Brain pericyte (primary cell): ENCODE results near the gene B3GALNT1.
"Not testable (repeated sequence)": the region's sequence is repeated elsewhere in the genome, so short reads cannot be mapped to it uniquely, and the experiment has no call there.

Experiments
- DNase-seq: peaks from one replicate; pipeline ENCODE4 v3.0.0-alpha.2; 2012; ENCODE audit warnings: low read depth, low spot score

Gene B3GALNT1

GRCh38 chr3:161073181-161073580, 32.0 kb downstream of the B3GALNT1 start:
- no peak for DNase-seq

GRCh38 chr3:161072751-161073150, 32.4 kb downstream of the B3GALNT1 start:
- DNase-seq: no peak

DNA sequence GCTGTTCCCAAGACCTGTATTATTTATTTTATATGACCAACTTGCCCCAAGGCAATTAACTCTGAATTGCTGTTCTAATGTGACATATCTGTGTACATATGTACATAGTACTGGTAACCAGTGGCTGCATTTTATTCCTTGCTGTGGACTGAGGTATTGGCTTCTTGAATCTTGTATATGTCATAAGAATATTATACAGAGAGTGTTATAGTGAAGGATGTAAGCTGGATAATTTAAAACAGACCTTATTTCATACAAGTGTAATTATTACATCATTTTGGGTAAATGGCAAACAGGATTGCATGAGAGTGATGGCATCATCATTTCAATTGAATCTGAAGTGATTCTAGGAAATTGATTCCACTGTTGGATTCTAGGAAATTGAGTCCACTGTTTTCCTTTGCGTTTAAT, 32.9 kb downstream of the B3GALNT1 start:
- DNase-seq: no peak

GRCh38 chr3:161070980-161071663, 34.0 kb downstream of the B3GALNT1 start:
- DNase-seq: no peak

DNA sequence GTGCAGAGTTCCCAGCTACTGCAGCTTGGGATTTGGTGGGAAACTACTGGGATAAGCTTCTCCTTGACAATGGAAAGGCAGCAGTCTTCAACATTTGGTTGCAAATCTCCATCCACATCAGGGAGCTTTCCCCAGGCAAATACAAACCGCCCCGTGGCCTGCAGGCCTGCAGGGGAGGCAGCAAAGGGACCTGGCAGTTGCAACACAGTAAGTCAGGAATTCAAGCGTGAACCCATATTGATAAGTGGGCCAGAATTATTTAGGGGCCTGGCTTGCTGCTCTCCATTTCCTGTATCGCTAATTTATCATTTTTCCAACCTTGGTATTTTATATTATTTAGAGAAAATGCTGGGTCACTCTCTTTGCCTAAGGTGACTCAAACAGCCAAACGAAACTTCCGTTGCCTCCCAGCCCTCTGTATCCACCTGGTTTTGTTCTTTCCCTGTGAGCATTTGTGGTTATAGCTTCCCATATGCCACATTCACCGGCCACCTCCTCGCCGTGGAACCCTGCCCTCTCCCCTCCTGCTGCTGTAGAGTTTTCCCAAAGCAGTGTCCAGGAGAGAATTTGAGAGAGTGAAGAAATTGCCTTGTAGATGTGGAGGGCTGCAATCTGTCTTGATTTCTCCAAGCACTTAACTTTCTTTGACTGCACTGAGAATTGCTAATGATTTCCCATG, 34.8 kb downstream of the B3GALNT1 start:
- DNase-seq: no peak

GRCh38 chr3:161069511-161070251, 35.5 kb downstream of the B3GALNT1 start:
- peak; percentile 54 for DNase-seq

DNA sequence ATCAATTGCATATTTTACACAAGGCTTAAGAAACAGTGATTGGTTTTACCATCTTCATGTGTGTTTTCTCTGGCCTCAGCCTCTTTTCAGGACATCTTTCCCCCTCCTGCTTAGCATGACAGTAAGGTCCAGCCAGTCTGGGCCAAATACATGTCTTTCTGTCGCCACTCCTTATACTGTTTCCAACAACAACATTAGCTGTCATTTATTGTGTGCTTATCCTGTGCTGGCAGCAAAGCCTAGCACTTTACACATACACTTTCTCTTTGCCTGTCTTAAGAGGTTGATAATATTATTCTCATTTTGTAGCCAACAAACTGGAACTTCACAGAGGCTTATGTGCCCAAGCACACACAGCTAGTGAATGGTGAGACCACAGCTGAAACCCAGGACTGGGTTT, 37.8 kb downstream of the B3GALNT1 start:
- no peak for DNase-seq

DNA sequence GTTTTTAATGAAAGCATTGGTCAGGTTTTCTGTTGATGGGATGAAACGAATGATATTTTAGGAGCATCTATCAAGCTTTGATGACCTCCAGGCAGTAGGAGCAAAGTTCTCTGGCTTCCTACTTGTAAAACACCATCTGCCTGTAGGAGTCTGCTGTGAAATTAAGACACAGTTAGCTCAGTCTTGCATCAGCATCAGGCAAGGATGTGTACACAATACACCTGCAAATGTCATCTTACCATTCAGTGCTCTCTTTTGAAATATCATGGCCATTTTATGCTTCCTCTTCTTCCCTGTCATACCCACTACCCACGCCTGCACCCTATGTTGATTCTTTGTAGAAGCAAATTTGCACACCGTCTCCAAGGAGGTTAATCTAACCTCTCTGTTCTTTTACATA, 38.2 kb downstream of the B3GALNT1 start:
- DNase-seq: no peak

- DNase-seq: no peak
Measured at GRCh38 chr3:161064413-161064812, 40.7 kb downstream of the B3GALNT1 start.

DNA sequence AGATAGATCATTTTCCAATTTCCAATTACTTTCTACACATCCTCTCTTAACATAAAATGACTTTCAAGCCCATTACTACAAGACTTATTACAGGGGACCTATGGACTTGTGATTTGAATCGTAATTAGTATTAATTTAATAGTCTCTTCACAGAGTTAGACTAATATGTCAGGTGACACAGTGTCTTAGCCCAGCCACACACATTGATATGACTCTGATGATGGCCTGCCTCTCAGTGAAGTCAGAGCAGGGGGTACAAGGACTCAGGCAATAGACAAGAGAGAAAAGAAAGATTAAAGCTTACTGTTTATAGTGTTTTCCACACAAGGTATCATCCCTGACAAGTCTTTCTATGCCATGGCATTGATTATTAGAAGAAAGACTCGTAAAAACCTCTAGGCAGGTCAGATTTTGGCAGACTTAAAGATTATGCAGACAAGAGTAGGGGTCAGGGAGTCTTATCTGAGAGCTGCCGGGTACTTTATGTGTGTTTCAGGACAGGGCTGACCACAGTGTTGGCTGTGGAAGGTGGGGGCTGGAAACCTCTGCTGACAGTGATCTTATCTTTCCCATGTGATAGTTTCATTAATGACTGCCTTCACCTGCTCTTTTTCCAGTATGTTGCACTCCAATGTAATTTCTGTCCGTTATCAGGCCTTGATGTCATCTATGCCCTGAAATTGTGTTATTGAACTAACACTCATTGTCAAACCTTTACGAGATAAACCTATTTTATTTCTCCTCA, 50.1 kb downstream of the B3GALNT1 start:
- no peak for DNase-seq

GRCh38 chr3:161051856-161052255, 53.3 kb downstream of the B3GALNT1 start:
- DNase-seq: no peak

- no peak for DNase-seq
Measured at GRCh38 chr3:161050935-161051334, 54.2 kb downstream of the B3GALNT1 start.

DNA sequence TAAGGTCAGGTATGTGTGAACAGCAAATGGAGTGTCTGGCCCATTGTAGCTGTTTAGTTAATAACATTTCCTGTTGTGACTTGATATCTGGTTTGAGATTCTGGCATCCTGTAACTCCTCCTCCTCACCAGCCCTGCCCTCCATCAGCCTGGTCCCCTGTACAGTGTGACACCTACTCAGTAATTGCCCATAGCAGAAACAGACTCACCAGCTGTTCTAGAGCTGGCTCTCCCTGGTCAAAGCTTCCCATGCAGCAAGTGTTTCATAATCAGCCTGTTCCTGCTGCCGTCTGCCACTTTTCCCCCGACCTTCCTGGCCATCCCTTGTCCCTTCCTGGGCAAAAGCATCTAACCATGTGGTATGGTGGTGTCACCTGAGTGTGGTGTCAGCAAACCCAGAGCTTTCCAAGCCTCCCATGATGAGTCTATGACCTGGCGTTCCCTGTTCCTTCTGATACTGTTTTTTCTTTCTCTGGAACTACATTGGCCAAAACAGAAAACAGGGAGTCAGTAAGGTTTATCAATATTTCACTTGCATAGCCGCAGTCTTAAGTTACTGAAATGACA, 55.4 kb downstream of the B3GALNT1 start:
- no peak for DNase-seq

DNA sequence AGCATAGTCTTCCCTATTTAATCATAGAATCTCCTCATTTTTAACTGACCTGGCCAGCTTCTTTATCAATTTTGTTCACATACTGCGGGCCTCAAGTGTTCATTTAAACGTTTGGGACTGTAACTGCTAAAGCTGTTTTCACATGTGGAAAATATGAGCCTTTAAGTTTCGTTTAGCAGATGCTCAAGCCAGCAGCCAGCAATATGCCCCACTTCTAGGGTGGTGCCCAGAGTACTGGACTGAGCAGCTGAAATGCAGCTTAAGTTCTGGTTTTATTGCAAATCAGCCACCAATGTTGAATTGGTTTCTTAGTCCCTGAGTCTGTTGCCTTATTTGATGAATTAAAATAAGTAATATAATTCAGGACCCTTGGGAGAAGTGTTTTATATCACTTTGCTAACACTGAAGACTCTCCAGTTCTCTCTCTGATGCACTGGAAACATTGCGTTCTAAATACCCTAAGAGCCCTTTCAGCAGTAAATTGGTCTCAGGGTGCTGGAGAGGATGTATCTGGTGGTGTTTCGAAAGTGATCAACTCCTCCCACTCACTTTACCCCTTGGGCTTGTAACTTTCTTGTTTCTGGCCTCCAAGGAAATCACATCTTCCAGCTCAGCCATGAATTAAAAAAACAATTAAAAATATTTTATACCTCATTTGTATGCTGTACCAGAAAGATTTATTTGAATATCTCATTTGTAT, 61.7 kb downstream of the B3GALNT1 start:
- DNase-seq: no peak

GRCh38 chr3:161042023-161042501, 63.1 kb downstream of the B3GALNT1 start:
- DNase-seq: no peak

- no peak for DNase-seq
Measured at GRCh38 chr3:161038725-161039124, 66.4 kb downstream of the B3GALNT1 start.

- DNase-seq: no peak
Measured at GRCh38 chr3:161035711-161036110, 69.4 kb downstream of the B3GALNT1 start.

- DNase-seq: not testable (repeated sequence)
Measured at GRCh38 chr3:161034913-161035550, 70.1 kb downstream of the B3GALNT1 start.
